Stimulated activated CD8-positive, alpha-beta memory T cell treated with anti-CD3 and anti-CD28 coated beads, Interleukin-7, amount 100 ng/mL, for 48 hours (primary cell): Measurements from ENCODE around the gene TMEM215.

Experiments
- DNase-seq, 2 donors: peaks; one replicate each; pipeline ENCODE4 v3.0.0-alpha.2; 2020; ENCODE audit warnings: low read depth in 1 of 2; ENCODE audit errors: extremely low read depth in 1 of 2

TMEM215 gene

GRCh38 chr9:32832346-32832745, 49.0 kb downstream of the TMEM215 start:
- DNase-seq, result no peak
